Tibial nerve (tissue), 4 donors: Measurements from ENCODE around the gene DGCR2. TPM values are rescaled to one million over a fixed set of nuclear protein-coding genes. Genes with fewer than 3 reads are reported as not detected.

ENCODE experiments used
- DNase-seq, 2 donors: peaks; one replicate each; pipeline ENCODE4 v3.0.0-alpha.2; 2019; ENCODE audit warnings: low spot score in 2 of 2
- H3K27ac ChIP-seq, 4 donors: fragments of 200-600 bp; sonication (generic) in 3 of 4; one replicate each; pipeline ENCODE4 v1.5.1; 2017 to 2019; ENCODE audit warnings: mild to moderate bottlenecking in 1 of 4
- H3K27me3 ChIP-seq, 2 donors: fragments of 200-600 bp; sonication (generic) in 1 of 2; one replicate each; pipeline versions ENCODE4 v1.5.1 to v1.6.0; 2017 to 2019
- H3K36me3 ChIP-seq, 3 donors: fragments of 200-600 bp; sonication (generic); one replicate each; pipeline ENCODE4 v1.5.1; 2018 to 2019
- H3K4me1 ChIP-seq, 4 donors: fragments of 200-600 bp; sonication (generic) in 3 of 4; one replicate each; pipeline ENCODE4 v1.5.1; 2017 to 2019
- H3K4me3 ChIP-seq, 4 donors: fragments of 200-600 bp; sonication (generic) in 3 of 4; one replicate each; pipeline ENCODE4 v1.5.1; 2017 to 2019; ENCODE audit warnings: mild to moderate bottlenecking in 1 of 4, moderate library complexity in 1 of 4
- H3K9me3 ChIP-seq, 4 donors: fragments of 200-600 bp; sonication (generic) in 3 of 4; one replicate each; pipeline ENCODE4 v1.5.1; 2017 to 2019
- CTCF ChIP-seq, 5 experiments: fragments of 200-600 bp in 3 of 5; fragments of 450-650 bp in 2 of 5; sonication (generic) in 3 of 5; IDR thresholded peaks; one replicate each; pipeline ENCODE4 v1.5.1; 2016 to 2019; ENCODE audit warnings: antibody characterized with exemption in 5 of 5, mild to moderate bottlenecking in 3 of 5, moderate library complexity in 2 of 5
- EP300 ChIP-seq, 2 donors: sonication (generic); formaldehyde crosslinking; IDR thresholded peaks; one replicate each; pipeline ENCODE4 v1.6.1; 2017; ENCODE audit warnings: antibody characterized with exemption in 2 of 2, mild to moderate bottlenecking in 1 of 2
- POLR2A ChIP-seq, 2 donors: fragments of 450-650 bp; IDR thresholded peaks; one replicate each; pipeline ENCODE4 v1.6.1; 2017; ENCODE audit warnings: antibody characterized with exemption in 2 of 2, mild to moderate bottlenecking in 2 of 2, moderate library complexity in 2 of 2
- WGBS, 2 donors: methylation state at CpG; one replicate each; pipeline ENCODE4 v1.1.5; 2018; 5-methylcytosine and 5-hydroxymethylcytosine counted together
- total RNA-seq, 4 donors: library from RNA; depleted of rRNA; stranded (reverse); fragments of >200 nt; gene quantifications; one replicate each; pipeline ENCODE4 v1.1.0, GENCODE V29; 2016

The DGCR2 gene
- total RNA-seq, 4 donors from 2014 or later, result 57.6 to 68.0 (median 58.9) TPM

GRCh38 chr22:19127329-19128008 lies 5.3 kb upstream of the DGCR2 start:
- Histone ChIP-seq H3K27ac (no peak overlapping the region), H3K4me1 (peaks cover 0 to 8% (median 5%) of the 10 kb centered on the region in 4 donors), H3K36me3 (peaks cover 0 to 18% (median 0%) of the 10 kb centered on the region in 3 donors), H3K9me3 (no peaks in the 10 kb centered on the region), H3K27me3 (no peaks in the 10 kb centered on the region), H3K4me3 (no peak overlapping the region)
- no peak for DNase-seq
- WGBS, 2 donors, result 87 to 88% methylated on average over 16 of the region's 16 CpGs
- TF ChIP-seq POLR2A (IDR thresholded peaks at IDR 0.05), result no peak
- TF ChIP-seq EP300 (IDR thresholded peaks at IDR 0.05), result no peak
- TF ChIP-seq CTCF (IDR thresholded peaks at IDR 0.05), result no peak

GRCh38 chr22:19126309-19127273 lies 4.4 kb upstream of the DGCR2 start:
- TF ChIP-seq CTCF (IDR thresholded peaks at IDR 0.05) (no peak), POLR2A (IDR thresholded peaks at IDR 0.05) (no peak), EP300 (IDR thresholded peaks at IDR 0.05) (no peak)
- Histone ChIP-seq H3K4me1 (peaks cover 0 to 8% (median 5%) of the 10 kb centered on the region in 4 donors), H3K9me3 (no peaks in the 10 kb centered on the region), H3K4me3 (no peak overlapping the region), H3K27ac (no peak overlapping the region), H3K36me3 (peaks cover 0 to 10% (median 0%) of the 10 kb centered on the region in 3 donors), H3K27me3 (no peaks in the 10 kb centered on the region)
- 87 to 93% methylated on average over 18 of the region's 19 CpGs for WGBS, 2 donors
- DNase-seq, result no peak

GRCh38 chr22:19125474-19126308 lies 3.5 kb upstream of the DGCR2 start:
- WGBS, 2 donors, result 79 to 82% methylated on average over 16 to 21 of the region's 21 CpGs
- no peak for DNase-seq
- no peak overlapping the region for H3K4me3 ChIP-seq
- H3K4me1 ChIP-seq, result peaks cover 0 to 15% (median 8%) of the 10 kb centered on the region in 4 donors
- peaks cover 0 to under 1% (median 0%) of the 10 kb centered on the region in 3 donors for H3K36me3 ChIP-seq
- H3K27me3 ChIP-seq, result no peaks in the 10 kb centered on the region
- no peak for TF ChIP-seq POLR2A (IDR thresholded peaks at IDR 0.05)
- no peak for TF ChIP-seq CTCF (IDR thresholded peaks at IDR 0.05)
- TF ChIP-seq EP300 (IDR thresholded peaks at IDR 0.05), result no peak
- no peak overlapping the region for H3K27ac ChIP-seq
- no peaks in the 10 kb centered on the region for H3K9me3 ChIP-seq

- H3K27me3 ChIP-seq, result no peaks in the 10 kb centered on the region
- 89% methylated on average over 7 to 11 of the region's 11 CpGs for WGBS, 2 donors
- no peak for DNase-seq
- H3K9me3 ChIP-seq, result no peaks in the 10 kb centered on the region
- peaks cover 0 to 22% (median 15%) of the 10 kb centered on the region in 4 donors for H3K4me1 ChIP-seq
- no peak overlapping the region for H3K27ac ChIP-seq
- H3K36me3 ChIP-seq, result no peaks in the 10 kb centered on the region
- no peak for TF ChIP-seq POLR2A (IDR thresholded peaks at IDR 0.05)
- H3K4me3 ChIP-seq, result no peak overlapping the region
These were observed 2.8 kb upstream of the DGCR2 start for GRCh38 chr22:19125011-19125410.

GRCh38 chr22:19124377-19124776 lies 2.2 kb upstream of the DGCR2 start:
- Histone ChIP-seq H3K36me3 (no peaks in the 10 kb centered on the region), H3K9me3 (no peaks in the 10 kb centered on the region), H3K4me1 (peaks cover 0 to 28% (median 20%) of the 10 kb centered on the region in 4 donors), H3K27ac (no peak overlapping the region), H3K27me3 (no peaks in the 10 kb centered on the region), H3K4me3 (no peak overlapping the region)
- 68 to 79% methylated on average over 4 of the region's 4 CpGs for WGBS, 2 donors
- no peak for DNase-seq
- TF ChIP-seq CTCF (IDR thresholded peaks at IDR 0.05) (no peak), POLR2A (IDR thresholded peaks at IDR 0.05) (no peak), EP300 (IDR thresholded peaks at IDR 0.05) (no peak)
